HepG2 (cell line): ENCODE data around the gene POU5F1. TPM values are rescaled to one million over a fixed set of nuclear protein-coding genes. Genes with fewer than 3 reads are reported as not detected.

ENCODE experiments used
- ATAC-seq: fragments of 200-7000 bp; cut with Tn5 transposase; 3 replicates; pipeline ENCODE4 v1.9.1; 2020; ENCODE audit warnings: mild to moderate bottlenecking, moderate library complexity
- BruUV-seq: library from RNA; stranded (reverse); fragments of 400-500 nt; replicated peaks from 2 replicates; lab custom pipeline; 2021; lab: Mats Ljungman, UMichigan
- CTCF ChIA-PET: fragments of 300-600 bp; formaldehyde crosslinking; extraction: SDS; loops from one replicate; lab custom pipeline; 2021; ENCODE audit warnings: low total read pairs, inconsistent platforms, low intra/inter-chr PET ratio; lab: Yijun Ruan, JAX
- POLR2A ChIA-PET: fragments of 350-600 bp; sonication (Branson Sonifier 250); formaldehyde crosslinking; loops from one replicate; lab custom pipeline; 2020; ENCODE audit warnings: antibody characterized with exemption, inconsistent platforms; lab: Yijun Ruan, JAX
- DNase-seq: peaks from one replicate; pipeline ENCODE4 v3.0.0-alpha.2; 2015; ENCODE audit warnings: low spot score
- FAIRE-seq: peaks from 3 replicates; lab custom pipeline; 2011; peaks lifted over from hg19 to GRCh38; lab: Jason Lieb, UNC
- H2AFZ ChIP-seq: one replicate; pipeline ENCODE4 v1.6.1; 2011; ENCODE audit warnings: low read length, inconsistent platforms
- H3K27ac ChIP-seq: fragments of 300-600 bp; 3 replicates; pipeline ENCODE4 v1.8.0; 2011; ENCODE audit warnings: mixed run types, mild to moderate bottlenecking, mixed read lengths, low read length, inconsistent platforms; ENCODE audit not compliant: insufficient read depth; ENCODE audit errors: extremely low read length
- H3K27me3 ChIP-seq, 2 experiments: fragments of 200-600 bp in 1 of 2; 2 replicates in 1 of 2; 3 replicates in 1 of 2; pipeline versions ENCODE4 v1.6.0 to v1.8.0; 2011; ENCODE audit warnings: low read length in 2 of 2, mild to moderate bottlenecking in 2 of 2, moderate library complexity in 2 of 2, inconsistent platforms in 1 of 2; ENCODE audit not compliant: insufficient read depth in 2 of 2, control insufficient read depth in 1 of 2
- H3K36me3 ChIP-seq, 2 experiments: fragments of 200-600 bp in 1 of 2; replicated peaks in 1 of 2; 2 replicates in 1 of 2; 3 replicates in 1 of 2; pipeline versions ENCODE4 v1.5.1 to v1.8.0; 2011; ENCODE audit warnings: low read length in 2 of 2, inconsistent platforms in 1 of 2; ENCODE audit not compliant: insufficient read depth in 2 of 2, control insufficient read depth in 1 of 2
- H3K4me1 ChIP-seq: 2 replicates; pipeline ENCODE4 v1.5.1; 2012; ENCODE audit warnings: low read length, inconsistent platforms; ENCODE audit not compliant: insufficient read depth
- H3K4me2 ChIP-seq: 2 replicates; pipeline ENCODE4 v1.6.0; 2011; ENCODE audit warnings: low read depth, low read length, inconsistent platforms
- H3K4me3 ChIP-seq, 3 experiments: fragments of 200-600 bp in 1 of 3; sonication (generic), shearing (Covaris generic) in 1 of 3; replicated peaks in 1 of 3; 2 replicates each; pipeline ENCODE4 v1.5.1; 2011 to 2016; ENCODE audit warnings: low read length in 3 of 3, inconsistent platforms in 2 of 3, low read depth in 2 of 3, mild to moderate bottlenecking in 2 of 3, control low read depth in 1 of 3, mixed read lengths in 1 of 3; ENCODE audit not compliant: insufficient read depth in 1 of 3
- H3K79me2 ChIP-seq: one replicate; pipeline ENCODE4 v1.6.1; 2011; ENCODE audit warnings: low read length, inconsistent platforms; ENCODE audit not compliant: insufficient read depth
- H3K9ac ChIP-seq: 2 replicates; pipeline ENCODE4 v1.6.0; 2011; ENCODE audit warnings: mild to moderate bottlenecking, low read depth, low read length, inconsistent platforms; ENCODE audit not compliant: insufficient read depth
- H3K9me3 ChIP-seq: 2 replicates; pipeline ENCODE4 v1.5.1; 2012; ENCODE audit warnings: mild to moderate bottlenecking, low read length
- H4K20me1 ChIP-seq: 2 replicates; pipeline ENCODE4 v1.6.0; 2011; ENCODE audit warnings: inconsistent platforms, mild to moderate bottlenecking, low read length, moderate library complexity; ENCODE audit not compliant: insufficient read depth
- GABPB1 ChIP-seq: IDR thresholded peaks from 2 replicates; pipeline ENCODE4 v1.6.1; 2016; ENCODE audit warnings: mild to moderate bottlenecking, missing genetic modification reagents, moderate library complexity, missing compliant biosample characterization
- GZF1 ChIP-seq: sonication (generic); formaldehyde crosslinking; IDR thresholded peaks from 2 replicates; pipeline ENCODE4 v1.5.1; 2020; ENCODE audit warnings: mild to moderate bottlenecking, missing genetic modification reagents
- PRDM4 ChIP-seq: sonication (generic); formaldehyde crosslinking; IDR thresholded peaks from 2 replicates; pipeline ENCODE4 v1.9.0; 2021; ENCODE audit warnings: missing genetic modification reagents, borderline replicate concordance
- ZMYM4 ChIP-seq: sonication (generic); formaldehyde crosslinking; IDR thresholded peaks from 2 replicates; pipeline ENCODE4 v1.8.1; 2023; ENCODE audit warnings: mild to moderate bottlenecking, missing genetic modification reagents
- ZNF136 ChIP-seq: sonication (generic); formaldehyde crosslinking; IDR thresholded peaks from 2 replicates; pipeline ENCODE4 v1.8.1; 2022; ENCODE audit warnings: low read depth, mild to moderate bottlenecking, moderate library complexity, missing genetic modification reagents
- ZNF24 ChIP-seq: fragments of 450-650 bp; IDR thresholded peaks from 2 replicates; pipeline ENCODE4 v1.6.1; 2017; ENCODE audit warnings: antibody characterized with exemption, mild to moderate bottlenecking
- ZNF256 ChIP-seq: sonication (generic); formaldehyde crosslinking; conservative IDR thresholded peaks from 2 replicates; pipeline ENCODE4 v1.4.0; 2020; ENCODE audit warnings: missing genetic modification reagents
- ZNF598 ChIP-seq: sonication (generic); formaldehyde crosslinking; IDR thresholded peaks from 2 replicates; pipeline ENCODE4 v1.5.1; 2020; ENCODE audit warnings: mild to moderate bottlenecking, missing genetic modification reagents, borderline replicate concordance
- WGBS: methylation state at CpG from one replicate; pipeline ENCODE4 v1.1.6; 2017; ENCODE audit warnings: low lambda C conversion rate; 5-methylcytosine and 5-hydroxymethylcytosine counted together
- in situ Hi-C: cut with HindIII; loops from 2 replicates; pipeline ENCODE4 v1.10.0; 2017; ENCODE audit warnings: low pct_unique_long_range_greater_than_20kb; ENCODE audit not compliant: extremely low pct_ligation_motif_present
- intact Hi-C: fragments of 100-400 bp; cut with micrococcal nuclease; formaldehyde crosslinking; loops from one replicate; pipeline ENCODE4 v1.10.0; 2022; ENCODE audit not compliant: unreplicated experiment
- polyA plus RNA-seq, 8 experiments: library from polyadenylated mRNA; depleted of rRNA in 3 of 8; stranded (reverse) in 7 of 8; unstranded in 1 of 8; fragments of >200 nt; fragmentation: Illumina TruSeq in 4 of 8; extraction: Trizol in 4 of 8; gene quantifications; 2 replicates each; pipeline versions ENCODE4 v1.2.1 to v1.2.3, GENCODE V29; 2011 to 2016; ENCODE audit warnings: low read depth in 4 of 8, missing spikeins in 1 of 8, mixed read lengths in 1 of 8; ENCODE audit not compliant: insufficient read depth in 1 of 8
- total RNA-seq, 5 experiments: library from RNA; depleted of rRNA; stranded (reverse); fragments of >200 nt; fragmentation: Illumina TruSeq; extraction: Trizol; gene quantifications; 2 replicates each; pipeline ENCODE4 v1.2.3, GENCODE V29; 2016; ENCODE audit warnings: low read depth in 1 of 5
- TF ChIP-seq, protein P1 (sequence below): sonication (generic); formaldehyde crosslinking; IDR thresholded peaks from 2 replicates; pipeline ENCODE4 v1.4.0; 2020; ENCODE audit warnings: mild to moderate bottlenecking, missing genetic modification reagents
- TF ChIP-seq, protein P2 (sequence below): sonication (generic); formaldehyde crosslinking; IDR thresholded peaks from 2 replicates; pipeline ENCODE4 v1.4.0; 2020; ENCODE audit warnings: missing genetic modification reagents

POU5F1 gene
- total and polyA plus RNA-seq, 2 of the 13 experiments (the other 11 are each of a cell fraction or from before 2014, with no cell fraction given) = 2.5 to 7.2 TPM

DNA sequence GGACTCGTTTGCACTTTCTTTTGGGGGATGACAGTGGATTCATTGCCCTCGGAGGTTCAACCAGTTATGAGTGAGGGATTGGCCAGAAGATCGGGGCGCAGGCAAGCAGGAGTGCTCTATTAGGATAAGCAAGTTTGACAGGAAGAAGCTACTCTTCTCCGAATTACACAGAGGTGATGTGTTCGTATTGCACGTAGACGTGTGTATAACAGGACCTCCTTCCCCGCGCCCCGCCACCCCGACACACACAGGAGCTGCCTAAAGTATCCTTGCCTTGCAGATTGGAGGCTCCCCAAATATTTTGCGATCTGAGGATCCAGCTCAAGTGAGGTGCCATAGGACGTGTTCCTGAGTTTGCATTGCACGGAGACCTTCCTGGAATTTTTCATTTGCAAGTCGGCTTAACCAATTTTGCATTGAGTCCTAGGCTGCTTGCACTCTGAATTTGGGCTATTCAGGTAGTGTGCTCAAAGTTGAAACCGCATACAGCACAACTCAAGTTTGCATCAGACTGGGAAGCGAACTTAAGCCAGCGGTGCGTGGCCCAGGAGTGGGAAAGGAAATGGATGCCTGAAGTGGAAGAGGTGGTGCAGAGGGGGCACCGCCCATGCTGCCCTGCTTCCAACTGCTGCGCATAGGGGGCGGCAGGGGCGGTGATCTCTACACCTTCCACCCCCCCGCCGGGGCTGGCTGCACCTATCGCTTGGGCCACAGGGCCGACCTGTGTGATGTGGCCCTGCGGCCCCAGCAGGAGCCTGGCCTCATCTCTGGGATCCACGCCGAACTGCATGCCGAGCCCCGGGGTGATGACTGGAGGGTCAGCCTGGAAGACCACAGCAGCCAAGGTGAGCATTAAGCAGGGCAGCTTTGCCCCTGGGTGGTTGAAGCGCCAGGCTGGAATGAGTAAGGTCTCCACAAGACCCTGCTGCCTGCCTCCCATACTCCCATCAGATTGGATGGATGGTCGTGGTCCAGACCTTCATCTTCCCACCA is 11.3 kb downstream of the POU5F1 start:
- in situ Hi-C loops = no loop called here
- Histone ChIP-seq H3K27ac (peak overlapping the region; percentile 66), H4K20me1 (no peaks in the 10 kb centered on the region), H3K36me3 (peaks cover 5 to 23% of the 10 kb centered on the region in 2 experiments), H3K79me2 (no peaks in the 10 kb centered on the region), H3K9me3 (no peaks in the 10 kb centered on the region), H3K4me1 (peaks cover 30% of the 10 kb centered on the region), H2AFZ (peak overlapping the region; percentile 35), H3K27me3 (no peaks in the 10 kb centered on the region), H3K4me3 (peak overlapping the region; percentile 76 to 90 (median 87)), H3K9ac (peak overlapping the region; percentile 63), H3K4me2 (peak overlapping the region; percentile 99)
- intact Hi-C loops = loop anchor here (1.0 to 2.0 kb wide), 2 partner anchors 27 to 34 kb away; no protein-coding TSS in a partner anchor
- 15% methylated on average over 19 of the region's 35 CpGs for WGBS
- FAIRE-seq (no peak), DNase-seq (peak; percentile 31), ATAC-seq (peak; percentile 66)
- BruUV-seq = TSS peak; percentile 62
- ChIA-PET POLR2A (interaction anchor here (0.8 to 1.4 kb wide), 3 partner anchors 9 to 28 kb away, joined by 3 to 5 read pairs (median 3); no protein-coding TSS in a partner anchor), CTCF (no interaction called here)
- TF ChIP-seq, protein P1, sequence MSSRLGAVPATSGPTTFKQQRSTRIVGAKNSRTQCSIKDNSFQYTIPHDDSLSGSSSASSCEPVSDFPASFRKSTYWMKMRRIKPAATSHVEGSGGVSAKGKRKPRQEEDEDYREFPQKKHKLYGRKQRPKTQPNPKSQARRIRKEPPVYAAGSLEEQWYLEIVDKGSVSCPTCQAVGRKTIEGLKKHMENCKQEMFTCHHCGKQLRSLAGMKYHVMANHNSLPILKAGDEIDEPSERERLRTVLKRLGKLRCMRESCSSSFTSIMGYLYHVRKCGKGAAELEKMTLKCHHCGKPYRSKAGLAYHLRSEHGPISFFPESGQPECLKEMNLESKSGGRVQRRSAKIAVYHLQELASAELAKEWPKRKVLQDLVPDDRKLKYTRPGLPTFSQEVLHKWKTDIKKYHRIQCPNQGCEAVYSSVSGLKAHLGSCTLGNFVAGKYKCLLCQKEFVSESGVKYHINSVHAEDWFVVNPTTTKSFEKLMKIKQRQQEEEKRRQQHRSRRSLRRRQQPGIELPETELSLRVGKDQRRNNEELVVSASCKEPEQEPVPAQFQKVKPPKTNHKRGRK (CRISPR knock-in tag) = no peak
- TF ChIP-seq ZNF598 (CRISPR knock-in tag) (no peak; the same call in 1 of the 2 replicates), ZNF136 (CRISPR knock-in tag) (no peak), GABPB1 (no peak; the same call in 1 of the 2 replicates), ZNF24 (no peak), ZMYM4 (CRISPR knock-in tag) (no peak), GZF1 (CRISPR knock-in tag) (no peak), ZNF256 (0 out of 2 replicates have a peak, but pooled peaks have one; percentile 61), PRDM4 (CRISPR knock-in tag) (no peak)
- TF ChIP-seq, protein P2, sequence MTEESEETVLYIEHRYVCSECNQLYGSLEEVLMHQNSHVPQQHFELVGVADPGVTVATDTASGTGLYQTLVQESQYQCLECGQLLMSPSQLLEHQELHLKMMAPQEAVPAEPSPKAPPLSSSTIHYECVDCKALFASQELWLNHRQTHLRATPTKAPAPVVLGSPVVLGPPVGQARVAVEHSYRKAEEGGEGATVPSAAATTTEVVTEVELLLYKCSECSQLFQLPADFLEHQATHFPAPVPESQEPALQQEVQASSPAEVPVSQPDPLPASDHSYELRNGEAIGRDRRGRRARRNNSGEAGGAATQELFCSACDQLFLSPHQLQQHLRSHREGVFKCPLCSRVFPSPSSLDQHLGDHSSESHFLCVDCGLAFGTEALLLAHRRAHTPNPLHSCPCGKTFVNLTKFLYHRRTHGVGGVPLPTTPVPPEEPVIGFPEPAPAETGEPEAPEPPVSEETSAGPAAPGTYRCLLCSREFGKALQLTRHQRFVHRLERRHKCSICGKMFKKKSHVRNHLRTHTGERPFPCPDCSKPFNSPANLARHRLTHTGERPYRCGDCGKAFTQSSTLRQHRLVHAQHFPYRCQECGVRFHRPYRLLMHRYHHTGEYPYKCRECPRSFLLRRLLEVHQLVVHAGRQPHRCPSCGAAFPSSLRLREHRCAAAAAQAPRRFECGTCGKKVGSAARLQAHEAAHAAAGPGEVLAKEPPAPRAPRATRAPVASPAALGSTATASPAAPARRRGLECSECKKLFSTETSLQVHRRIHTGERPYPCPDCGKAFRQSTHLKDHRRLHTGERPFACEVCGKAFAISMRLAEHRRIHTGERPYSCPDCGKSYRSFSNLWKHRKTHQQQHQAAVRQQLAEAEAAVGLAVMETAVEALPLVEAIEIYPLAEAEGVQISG (CRISPR knock-in tag) = peak; percentile 44; the same call in 1 of the 2 replicates
